Astrocyte of the cerebellum (primary cell): ENCODE data around the gene MPZL3.

Experiments used
- DNase-seq: peaks from one replicate; pipeline ENCODE4 v3.0.0-alpha.2; 2011; ENCODE audit warnings: low read depth
- H3K4me3 ChIP-seq: 2 replicates; pipeline ENCODE4 v1.5.1; 2011; ENCODE audit warnings: mild to moderate bottlenecking, low read depth, low read length, moderate library complexity
- CTCF ChIP-seq: IDR thresholded peaks from 2 replicates; pipeline ENCODE4 v1.5.1; 2012; ENCODE audit warnings: low read length, low read depth, moderate library complexity, mild to moderate bottlenecking; ENCODE audit errors: missing control alignments
- in situ Hi-C: cut with HindIII; loops from 2 replicates; pipeline ENCODE4 v1.10.0; 2017; ENCODE audit warnings: low sequenced_read_pairs

Gene MPZL3

GRCh38 chr11:118267486-118267885, 15.3 kb upstream of the MPZL3 start:
- no peak overlapping the region for H3K4me3 ChIP-seq
- TF ChIP-seq CTCF, result no peak
- no peak for DNase-seq
- in situ Hi-C loops, result no loop called here

GRCh38 chr11:118265954-118266353, 13.8 kb upstream of the MPZL3 start:
- in situ Hi-C loops, result no loop called here
- no peak for DNase-seq
- no peak for TF ChIP-seq CTCF
- no peak overlapping the region for H3K4me3 ChIP-seq

DNA sequence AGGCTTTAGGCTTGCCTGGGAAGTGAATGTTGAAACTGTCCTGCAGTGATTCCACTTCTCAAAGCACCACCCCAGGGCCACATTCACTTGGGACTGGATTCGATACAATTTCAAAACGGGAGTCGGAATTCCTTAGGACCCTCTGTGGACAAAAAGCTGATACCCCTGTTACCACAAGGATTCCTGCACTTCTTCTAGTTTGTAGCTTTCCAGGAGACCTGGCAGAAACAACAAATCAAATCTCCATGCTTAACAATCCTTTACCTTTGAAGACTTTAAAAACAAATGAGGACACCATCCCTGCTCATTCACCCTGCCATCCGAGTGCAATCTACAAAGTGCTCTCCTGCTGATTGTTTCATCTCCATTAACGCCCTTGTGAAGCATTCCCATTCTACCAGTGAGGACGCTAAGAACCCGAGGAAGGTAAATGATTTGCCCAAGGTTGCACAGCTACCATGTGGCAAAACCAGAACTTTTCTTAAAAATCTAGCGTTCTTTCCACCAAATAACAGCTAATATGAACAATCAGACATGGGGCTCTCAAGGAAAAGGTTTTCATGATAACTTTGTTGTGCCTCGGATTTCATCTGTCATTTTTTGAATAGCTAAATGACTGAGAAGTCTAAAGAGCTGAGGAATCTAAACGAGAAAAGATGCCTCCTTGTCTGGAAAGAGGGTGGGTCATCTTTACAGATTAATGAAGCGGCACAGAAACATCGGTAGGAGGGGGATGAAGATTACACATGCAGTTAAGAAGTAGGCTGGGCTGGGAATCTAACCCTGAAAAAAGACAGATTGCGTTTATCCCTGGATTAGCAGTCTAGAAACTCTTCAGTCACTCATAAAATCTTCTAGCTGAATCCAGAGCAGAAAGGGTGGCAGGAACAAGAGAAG, 12.7 kb upstream of the MPZL3 start:
- DNase-seq, result no peak
- TF ChIP-seq CTCF, result no peak
- in situ Hi-C loops, result no loop called here
- H3K4me3 ChIP-seq, result no peak overlapping the region

DNA sequence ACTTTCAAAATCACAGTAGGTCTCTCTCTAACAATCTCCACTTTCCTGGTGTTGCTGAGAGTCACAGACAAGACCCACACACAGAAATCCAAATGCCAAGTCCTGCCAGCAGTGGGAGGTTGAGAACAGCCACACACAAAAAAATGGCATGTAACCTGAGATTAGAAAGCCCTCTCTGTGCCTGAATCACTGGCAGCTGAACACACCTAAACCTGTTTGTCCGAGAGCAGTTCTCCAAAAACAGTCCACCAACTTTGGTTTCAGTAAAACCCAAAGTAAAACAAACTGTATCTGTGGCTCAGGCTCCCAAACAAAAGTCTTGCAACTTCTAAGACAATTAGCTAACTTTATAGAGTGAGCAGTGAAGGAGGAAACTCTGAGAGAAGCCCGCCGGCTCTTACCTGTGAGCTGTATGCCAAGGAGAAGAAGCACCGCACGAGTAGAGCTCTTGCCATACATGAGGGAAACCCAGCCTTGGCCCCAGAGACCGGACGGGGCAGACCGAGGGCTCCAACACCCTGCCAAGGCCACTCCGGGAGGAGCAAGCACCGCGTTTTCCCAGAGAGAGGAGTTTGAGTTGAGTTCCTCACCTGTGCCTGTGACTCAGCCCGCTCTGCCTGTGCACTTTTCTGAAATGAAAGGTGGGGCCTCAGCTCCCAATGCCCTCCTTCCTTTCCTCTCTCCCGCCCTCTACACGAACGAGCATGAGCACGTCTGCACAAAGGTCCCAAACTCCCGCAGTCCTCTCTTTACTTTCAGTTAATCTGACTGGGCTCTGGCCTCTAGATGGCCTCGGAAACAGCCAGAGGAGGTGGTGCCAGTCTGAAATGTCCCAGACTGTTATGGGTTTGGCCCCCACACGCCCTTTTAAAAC, 11.8 kb upstream of the MPZL3 start, which contains the start of gene MPZL2:
TSS of gene MPZL2 (minus strand) at position 603 of the 874 bp plus-strand sequence. CDS start at position 459, 144 bp downstream.
- DNase-seq, result no peak
- H3K4me3 ChIP-seq, result no peak within 1 kb of the TSS
- in situ Hi-C loops, result no loop called here
- TF ChIP-seq CTCF, result no peak

DNA sequence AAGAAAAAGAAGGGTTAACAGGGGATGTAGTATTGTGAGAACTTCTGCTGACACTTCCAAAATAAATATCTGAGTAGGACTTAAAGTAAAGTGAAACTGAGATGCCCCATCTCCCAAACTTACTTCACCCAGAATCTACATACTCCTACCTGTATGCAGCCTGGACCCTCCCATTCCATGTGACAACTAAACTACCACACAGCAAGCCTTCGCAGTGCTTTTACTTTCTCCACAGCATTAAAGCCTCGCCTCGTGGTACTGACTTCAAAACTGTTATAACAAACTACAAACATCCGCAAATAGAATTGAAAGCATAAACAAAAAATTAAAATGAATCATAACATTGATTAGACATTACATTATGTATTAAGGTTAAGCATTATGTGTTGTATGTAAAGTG, 10.9 kb upstream of the MPZL3 start:
- no peak for TF ChIP-seq CTCF
- in situ Hi-C loops, result no loop called here
- no peak overlapping the region for H3K4me3 ChIP-seq
- DNase-seq, result no peak

- DNase-seq, result no peak
- TF ChIP-seq CTCF, result no peak
Measured at GRCh38 chr11:118260353-118260752, 8.2 kb upstream of the MPZL3 start.

More at GRCh38 chr11:118260353-118260752, 8.2 kb upstream of the MPZL3 start:
- H3K4me3 ChIP-seq, result no peak overlapping the region
- in situ Hi-C loops, result no loop called here
